OCI-LY1 (cell line): Measurements from ENCODE around the gene PRKCB.

ENCODE experiments used
- H2AFZ ChIP-seq: fragments of 200-600 bp; sonication (generic), shearing (Covaris generic); 2 replicates; pipeline ENCODE4 v1.6.0; 2014; ENCODE audit warnings: antibody characterized with exemption, mild to moderate bottlenecking, low read length
- H3F3A ChIP-seq: fragments of 200-600 bp; sonication (generic), shearing (Covaris generic); 2 replicates; pipeline ENCODE4 v1.6.0; 2014; ENCODE audit warnings: mild to moderate bottlenecking, antibody characterized with exemption, low read length, moderate library complexity; ENCODE audit not compliant: insufficient read depth
- H3K27ac ChIP-seq: fragments of 200-600 bp; sonication (generic); 2 replicates; pipeline ENCODE4 v1.5.1; 2014; ENCODE audit warnings: low read length, mixed run types, mild to moderate bottlenecking, low read depth; ENCODE audit not compliant: poor library complexity, severe bottlenecking
- H3K27me3 ChIP-seq: fragments of 200-600 bp; sonication (generic); 2 replicates; pipeline ENCODE4 v1.6.0; 2014; ENCODE audit warnings: antibody characterized with exemption, mild to moderate bottlenecking, low read length, moderate library complexity; ENCODE audit not compliant: insufficient read depth
- H3K36me3 ChIP-seq: fragments of 200-600 bp; sonication (generic); 2 replicates; pipeline ENCODE4 v1.6.1; 2014; ENCODE audit warnings: mild to moderate bottlenecking, antibody characterized with exemption, low read length, moderate library complexity, mixed read lengths; ENCODE audit not compliant: insufficient read depth
- H3K4me1 ChIP-seq: fragments of 200-600 bp; sonication (generic); 2 replicates; pipeline ENCODE4 v1.5.1; 2014; ENCODE audit warnings: mild to moderate bottlenecking, low read length, moderate library complexity; ENCODE audit not compliant: insufficient read depth, severe bottlenecking
- H3K4me2 ChIP-seq: fragments of 200-600 bp; sonication (generic), shearing (Covaris generic); 2 replicates; pipeline ENCODE4 v1.6.1; 2014; ENCODE audit warnings: low read length
- H3K4me3 ChIP-seq: fragments of 200-600 bp; sonication (generic); 2 replicates; pipeline ENCODE4 v1.5.1; 2014; ENCODE audit warnings: low read length, low read depth, mild to moderate bottlenecking, mixed read lengths; ENCODE audit not compliant: poor library complexity, severe bottlenecking
- H3K79me2 ChIP-seq: fragments of 200-600 bp; shearing (Covaris generic); 2 replicates; pipeline ENCODE4 v1.6.1; 2016; ENCODE audit warnings: mixed run types, low read length, mixed read lengths; ENCODE audit not compliant: insufficient read depth
- H3K9ac ChIP-seq: fragments of 200-600 bp; sonication (generic), shearing (Covaris generic); 2 replicates; pipeline ENCODE4 v1.6.1; 2014; ENCODE audit warnings: mild to moderate bottlenecking, low read length, mixed read lengths
- H3K9me2 ChIP-seq: fragments of 200-600 bp; sonication (generic), shearing (Covaris generic); 2 replicates; pipeline ENCODE4 v1.6.1; 2014; ENCODE audit warnings: low read depth, mild to moderate bottlenecking, low read length, mixed read lengths
- H3K9me3 ChIP-seq: fragments of 200-600 bp; shearing (Covaris generic); 2 replicates; pipeline ENCODE4 v1.6.1; 2014; ENCODE audit warnings: low read length, mixed read lengths
- H4K20me1 ChIP-seq: fragments of 200-600 bp; sonication (generic), shearing (Covaris generic); 2 replicates; pipeline ENCODE4 v1.6.0; 2016; ENCODE audit warnings: mild to moderate bottlenecking, low read length; ENCODE audit not compliant: insufficient read depth
- CTCF ChIP-seq: fragments of 200-600 bp; sonication (generic), shearing (Covaris generic); IDR thresholded peaks from 2 replicates; pipeline ENCODE4 v1.5.1; 2017; ENCODE audit warnings: mild to moderate bottlenecking, antibody characterized with exemption, low read length, moderate library complexity, mixed read lengths
- EZH2 ChIP-seq: fragments of 200-600 bp; sonication (generic), shearing (Covaris generic); IDR thresholded peaks from 2 replicates; pipeline ENCODE4 v1.8.0; 2017; ENCODE audit warnings: borderline replicate concordance, mixed run types, mild to moderate bottlenecking, antibody characterized with exemption, low read length, moderate library complexity, mixed read lengths

Gene PRKCB

GRCh38 chr16:24141466-24141865 is 305.7 kb downstream of the PRKCB start:
- Histone ChIP-seq H3K9me3 (no peaks in the 10 kb centered on the region), H3K9me2 (no peaks in the 10 kb centered on the region), H3K4me3 (no peak overlapping the region), H3K4me1 (no peaks in the 10 kb centered on the region), H2AFZ (no peak overlapping the region), H3K4me2 (no peak overlapping the region), H3K79me2 (no peaks in the 10 kb centered on the region), H3F3A (no peaks in the 10 kb centered on the region), H3K36me3 (no peaks in the 10 kb centered on the region), H3K27ac (no peak overlapping the region), H3K27me3 (0 out of 2 replicates have a peak, but pooled peaks cover 5% of the 10 kb centered on the region), H3K9ac (no peak overlapping the region), H4K20me1 (no peaks in the 10 kb centered on the region)
- no peak for TF ChIP-seq EZH2
- TF ChIP-seq CTCF = no peak

GRCh38 chr16:24141917-24142316 is 306.1 kb downstream of the PRKCB start:
- no peaks in the 10 kb centered on the region for H3K36me3 ChIP-seq

GRCh38 chr16:24145927-24146326 is 310.1 kb downstream of the PRKCB start:
- Histone ChIP-seq H3K4me3 (no peak overlapping the region), H3K4me1 (no peaks in the 10 kb centered on the region), H3K27ac (no peak overlapping the region), H3K9me3 (no peaks in the 10 kb centered on the region), H3K4me2 (no peak overlapping the region), H4K20me1 (no peaks in the 10 kb centered on the region), H3K79me2 (no peaks in the 10 kb centered on the region), H3K27me3 (0 out of 2 replicates have a peak, but pooled peaks cover 5% of the 10 kb centered on the region), H2AFZ (no peak overlapping the region), H3K9ac (no peak overlapping the region), H3K36me3 (no peaks in the 10 kb centered on the region), H3F3A (no peaks in the 10 kb centered on the region), H3K9me2 (no peaks in the 10 kb centered on the region)
- TF ChIP-seq CTCF (no peak), EZH2 (no peak)

More at GRCh38 chr16:24141917-24142316, 306.1 kb downstream of the PRKCB start:
- no peaks in the 10 kb centered on the region for H3F3A ChIP-seq
- H3K4me3 ChIP-seq = no peak overlapping the region
- H3K4me2 ChIP-seq = no peak overlapping the region
- H3K9ac ChIP-seq = no peak overlapping the region
- no peaks in the 10 kb centered on the region for H3K79me2 ChIP-seq
- no peaks in the 10 kb centered on the region for H4K20me1 ChIP-seq
- no peaks in the 10 kb centered on the region for H3K9me3 ChIP-seq
- H3K27me3 ChIP-seq = 0 out of 2 replicates have a peak, but pooled peaks cover 5% of the 10 kb centered on the region
- TF ChIP-seq CTCF (no peak), EZH2 (no peak)
- no peaks in the 10 kb centered on the region for H3K4me1 ChIP-seq
- H3K27ac ChIP-seq = no peak overlapping the region
- no peaks in the 10 kb centered on the region for H3K9me2 ChIP-seq
- no peak overlapping the region for H2AFZ ChIP-seq
